Thymus (tissue), 11 donors: ENCODE data around the gene EPB41L5. TPM values are rescaled to one million over a fixed set of nuclear protein-coding genes. Genes with fewer than 3 reads are reported as not detected.
"Not testable (repeated sequence)": the region's sequence is repeated elsewhere in the genome, so short reads cannot be mapped to it uniquely, and the experiment has no call there.

Experiments
- DNase-seq, 9 donors: peaks; one replicate each; pipeline ENCODE4 v3.0.0-alpha.2; 2013; ENCODE audit warnings: low spot score in 9 of 9, low read depth in 6 of 9, missing footprints in 1 of 9
- H3K27ac ChIP-seq, 2 donors: one replicate each; pipeline ENCODE4 v1.5.1; 2013; ENCODE audit warnings: control low read depth in 1 of 2, low read depth in 1 of 2, low read length in 1 of 2, mild to moderate bottlenecking in 1 of 2, moderate library complexity in 1 of 2
- H3K27me3 ChIP-seq, 2 donors: one replicate each; pipeline ENCODE4 v1.5.1; 2013; ENCODE audit warnings: low read length in 1 of 2; ENCODE audit not compliant: control insufficient read depth in 2 of 2, insufficient read depth in 1 of 2
- H3K36me3 ChIP-seq, 2 donors: one replicate each; pipeline ENCODE4 v1.5.1; 2013; ENCODE audit warnings: low read length in 1 of 2, mild to moderate bottlenecking in 1 of 2, moderate library complexity in 1 of 2; ENCODE audit not compliant: control insufficient read depth in 2 of 2, insufficient read depth in 2 of 2
- H3K4me1 ChIP-seq, 2 donors: one replicate each; pipeline ENCODE4 v1.5.1; 2013; ENCODE audit warnings: low read length in 2 of 2; ENCODE audit not compliant: control insufficient read depth in 2 of 2, insufficient read depth in 2 of 2
- H3K4me3 ChIP-seq, 2 donors: one replicate each; pipeline ENCODE4 v1.5.1; 2013; ENCODE audit warnings: low read length in 2 of 2, control low read depth in 1 of 2, mild to moderate bottlenecking in 1 of 2
- H3K9me3 ChIP-seq, 2 donors: one replicate each; pipeline ENCODE4 v1.5.1; 2013; ENCODE audit warnings: low read length in 1 of 2, mild to moderate bottlenecking in 1 of 2; ENCODE audit not compliant: control insufficient read depth in 2 of 2, insufficient read depth in 1 of 2
- WGBS: extraction: QIAGEN DNeasy Blood & Tissue Kit; methylation state at CpG from one replicate; pipeline ENCODE4 v1.1.7; 2013; 5-methylcytosine and 5-hydroxymethylcytosine counted together
- polyA plus RNA-seq: library from polyadenylated mRNA; stranded (reverse); fragments of 200-250 nt; gene quantifications from one replicate; pipeline ENCODE4 v1.2.3, GENCODE V29; 2013
- total RNA-seq: library from RNA; stranded (reverse); fragments of 120-200 nt; gene quantifications from one replicate; pipeline ENCODE4 v1.2.4, GENCODE V29; 2013
- donor health status: healthy.

EPB41L5 gene
- total and polyA plus RNA-seq, 2 donors, result 4.9 to 9.3 TPM

GRCh38 chr2:120042359-120042758, 29.5 kb downstream of the EPB41L5 start:
- 77% methylated on average over 1 of the region's 1 CpG for WGBS
- H3K27ac ChIP-seq, result no peak overlapping the region
- no peaks in the 10 kb centered on the region for H3K4me1 ChIP-seq
- DNase-seq, result no peak
- H3K36me3 ChIP-seq, result no peaks in the 10 kb centered on the region
- H3K27me3 ChIP-seq, result no peaks in the 10 kb centered on the region
- H3K4me3 ChIP-seq, result no peak overlapping the region
- H3K9me3 ChIP-seq, result no peaks in the 10 kb centered on the region

- Histone ChIP-seq H3K27ac (no peak overlapping the region), H3K36me3 (no peaks in the 10 kb centered on the region), H3K4me1 (no peaks in the 10 kb centered on the region), H3K4me3 (no peak overlapping the region), H3K27me3 (no peaks in the 10 kb centered on the region), H3K9me3 (no peaks in the 10 kb centered on the region)
- DNase-seq, result no peak
Observed at GRCh38 chr2:120044336-120044735, 31.5 kb downstream of the EPB41L5 start.

GRCh38 chr2:120045775-120046174, 32.9 kb downstream of the EPB41L5 start:
- not testable (repeated sequence) for H3K27ac ChIP-seq, H3K9me3 ChIP-seq, DNase-seq, H3K36me3 ChIP-seq, H3K4me3 ChIP-seq, H3K27me3 ChIP-seq, H3K4me1 ChIP-seq
- 97% methylated on average over 4 of the region's 4 CpGs for WGBS

GRCh38 chr2:120046252-120046651, 33.4 kb downstream of the EPB41L5 start:
- not testable (repeated sequence) for H3K36me3 ChIP-seq, H3K27ac ChIP-seq, H3K9me3 ChIP-seq, H3K4me1 ChIP-seq, DNase-seq, H3K4me3 ChIP-seq, H3K27me3 ChIP-seq
- 92% methylated on average over 2 of the region's 2 CpGs for WGBS

- Histone ChIP-seq H3K27me3 (no peaks in the 10 kb centered on the region), H3K36me3 (no peaks in the 10 kb centered on the region), H3K4me3 (no peak overlapping the region), H3K4me1 (no peaks in the 10 kb centered on the region), H3K27ac (no peak overlapping the region), H3K9me3 (peaks cover 0 to 15% of the 10 kb centered on the region in 2 donors)
- DNase-seq, result no peak
- 98% methylated on average over 2 of the region's 2 CpGs for WGBS
Observed at GRCh38 chr2:120052597-120052996, 39.7 kb downstream of the EPB41L5 start.

GRCh38 chr2:120053891-120054290, 41.0 kb downstream of the EPB41L5 start:
- peaks cover 0 to 15% of the 10 kb centered on the region in 2 donors for H3K9me3 ChIP-seq
- WGBS, result 51% methylated on average over 3 of the region's 3 CpGs
- no peak for DNase-seq
- H3K4me3 ChIP-seq, result no peak overlapping the region
- no peak overlapping the region for H3K27ac ChIP-seq
- H3K36me3 ChIP-seq, result no peaks in the 10 kb centered on the region
- no peaks in the 10 kb centered on the region for H3K4me1 ChIP-seq
- no peaks in the 10 kb centered on the region for H3K27me3 ChIP-seq

GRCh38 chr2:120059483-120059882, 46.6 kb downstream of the EPB41L5 start:
- H3K27ac ChIP-seq, result no peak overlapping the region
- WGBS, result 97% methylated on average over 8 of the region's 8 CpGs

GRCh38 chr2:120060088-120060623, 47.3 kb downstream of the EPB41L5 start:
- DNase-seq, result no peak
- Histone ChIP-seq H3K9me3 (no peaks in the 10 kb centered on the region), H3K4me3 (no peak overlapping the region), H3K36me3 (no peaks in the 10 kb centered on the region), H3K27ac (no peak overlapping the region), H3K27me3 (no peaks in the 10 kb centered on the region), H3K4me1 (no peaks in the 10 kb centered on the region)
- WGBS, result 97% methylated on average over 2 of the region's 2 CpGs

More at GRCh38 chr2:120059483-120059882, 46.6 kb downstream of the EPB41L5 start:
- no peak for DNase-seq
- peaks cover 0 to 3% of the 10 kb centered on the region in 2 donors for H3K9me3 ChIP-seq
- no peak overlapping the region for H3K4me3 ChIP-seq
- H3K4me1 ChIP-seq, result no peaks in the 10 kb centered on the region
- H3K27me3 ChIP-seq, result no peaks in the 10 kb centered on the region
- no peaks in the 10 kb centered on the region for H3K36me3 ChIP-seq

GRCh38 chr2:120064664-120065063, 51.8 kb downstream of the EPB41L5 start:
- H3K9me3 ChIP-seq, result peaks cover 0 to 6% of the 10 kb centered on the region in 2 donors
- no peaks in the 10 kb centered on the region for H3K36me3 ChIP-seq
- no peak overlapping the region for H3K27ac ChIP-seq
- 92% methylated on average over 1 of the region's 1 CpG for WGBS
- no peaks in the 10 kb centered on the region for H3K27me3 ChIP-seq
- H3K4me3 ChIP-seq, result no peak overlapping the region
- H3K4me1 ChIP-seq, result no peaks in the 10 kb centered on the region
- DNase-seq, result no peak
